ENCODE data around the gene NMT1. TPM values are rescaled to one million over a fixed set of nuclear protein-coding genes. Genes with fewer than 3 reads are reported as not detected.

NMT1 gene
- total RNA-seq, 1 donor from 2014 or later: 118 TPM

GRCh38 chr17:45087504-45087975 is 26.4 kb downstream of the NMT1 start:
- Mint-ChIP-seq H3K4me3 (no peak overlapping the region), H3K36me3 (ENCODE audit: low read depth) (peaks cover 10% of the 10 kb centered on the region), H3K27ac (ENCODE audit: unreplicated experiment) (no peak overlapping the region), H3K9me3 (no peaks in the 10 kb centered on the region), H3K4me1 (no peaks in the 10 kb centered on the region), H3K27me3 (ENCODE audit: low read depth) (no peaks in the 10 kb centered on the region)
- DNase-seq (ENCODE audit: low read depth, low spot score): no peak
- TF ChIP-seq CTCF (conservative IDR thresholded peaks at IDR 0.05): no peak

GRCh38 chr17:45087978-45088377 is 26.9 kb downstream of the NMT1 start:
- Mint-ChIP-seq H3K36me3 (ENCODE audit: low read depth) (peaks cover 10% of the 10 kb centered on the region), H3K27me3 (ENCODE audit: low read depth) (no peaks in the 10 kb centered on the region), H3K27ac (ENCODE audit: unreplicated experiment) (no peak overlapping the region), H3K4me3 (no peak overlapping the region), H3K4me1 (no peaks in the 10 kb centered on the region), H3K9me3 (no peaks in the 10 kb centered on the region)
- no peak for TF ChIP-seq CTCF (conservative IDR thresholded peaks at IDR 0.05)
- no peak for DNase-seq (ENCODE audit: low read depth, low spot score)

- Mint-ChIP-seq H3K4me1 (no peaks in the 10 kb centered on the region), H3K27me3 (ENCODE audit: low read depth) (no peaks in the 10 kb centered on the region), H3K9me3 (no peaks in the 10 kb centered on the region), H3K4me3 (no peak overlapping the region), H3K27ac (ENCODE audit: unreplicated experiment) (no peak overlapping the region), H3K36me3 (ENCODE audit: low read depth) (peaks cover 10% of the 10 kb centered on the region)
- no peak for TF ChIP-seq CTCF (conservative IDR thresholded peaks at IDR 0.05)
- DNase-seq (ENCODE audit: low read depth, low spot score): no peak
Observed at GRCh38 chr17:45088741-45089140, 27.6 kb downstream of the NMT1 start.

- no peak for DNase-seq (ENCODE audit: low read depth, low spot score)
- Mint-ChIP-seq H3K27ac (ENCODE audit: unreplicated experiment) (no peak overlapping the region), H3K27me3 (ENCODE audit: low read depth) (no peaks in the 10 kb centered on the region), H3K4me1 (no peaks in the 10 kb centered on the region), H3K4me3 (no peak overlapping the region), H3K36me3 (ENCODE audit: low read depth) (peaks cover 7% of the 10 kb centered on the region), H3K9me3 (no peaks in the 10 kb centered on the region)
- TF ChIP-seq CTCF (conservative IDR thresholded peaks at IDR 0.05): no peak
Observed at GRCh38 chr17:45090711-45091110, 29.6 kb downstream of the NMT1 start.

GRCh38 chr17:45091778-45092425 is 30.8 kb downstream of the NMT1 start:
- Mint-ChIP-seq H3K9me3 (no peaks in the 10 kb centered on the region), H3K36me3 (ENCODE audit: low read depth) (peaks cover 12% of the 10 kb centered on the region), H3K27me3 (ENCODE audit: low read depth) (no peaks in the 10 kb centered on the region), H3K4me1 (no peaks in the 10 kb centered on the region), H3K4me3 (no peak overlapping the region), H3K27ac (ENCODE audit: unreplicated experiment) (no peak overlapping the region)
- TF ChIP-seq CTCF (conservative IDR thresholded peaks at IDR 0.05): no peak
- DNase-seq (ENCODE audit: low read depth, low spot score): no peak

Data from neural crest cell (in vitro differentiated cells).